Activated CD8-positive, alpha-beta memory T cell treated with anti-CD3 and anti-CD28 coated beads for 48 hours (primary cell): ENCODE results near the gene CORT.
"Not testable (repeated sequence)": the region's sequence is repeated elsewhere in the genome, so short reads cannot be mapped to it uniquely, and the experiment has no call there.

ENCODE experiments used
- DNase-seq, 3 experiments: peaks; one replicate each; pipeline ENCODE4 v3.0.0-alpha.2; 2020; ENCODE audit warnings: low read depth in 2 of 3, low spot score in 2 of 3

The CORT gene

GRCh38 chr1:10437052-10437451 lies 12.8 kb upstream of the CORT start:
- DNase-seq: no peak

- no peak for DNase-seq
Observed at GRCh38 chr1:10438677-10439163, 11.1 kb upstream of the CORT start.

GRCh38 chr1:10440305-10440704 lies 9.5 kb upstream of the CORT start:
- DNase-seq: no peak

GRCh38 chr1:10440794-10441193 lies 9.0 kb upstream of the CORT start:
- DNase-seq: no peak

- no peak for DNase-seq
Observed at GRCh38 chr1:10444248-10444647, 5.6 kb upstream of the CORT start.

GRCh38 chr1:10444795-10445397 lies 4.9 kb upstream of the CORT start:
- DNase-seq: no peak

- no peak for DNase-seq
Observed at GRCh38 chr1:10446790-10447422, 2.9 kb upstream of the CORT start.

GRCh38 chr1:10450156-10450814 lies 454 bp downstream of the CORT start:
- DNase-seq: no peak

- no peak for DNase-seq
Observed at GRCh38 chr1:10450836-10451235, 1.0 kb downstream of the CORT start.

- no peak for DNase-seq
Observed at GRCh38 chr1:10451287-10451686, 1.5 kb downstream of the CORT start.

- no peak for DNase-seq
Observed at GRCh38 chr1:10456048-10456447, 6.2 kb downstream of the CORT start.

- DNase-seq: no peak
Observed at GRCh38 chr1:10456661-10457060, 6.8 kb downstream of the CORT start.

GRCh38 chr1:10457462-10457861 lies 7.6 kb downstream of the CORT start:
- not testable (repeated sequence) for DNase-seq

GRCh38 chr1:10457875-10458274 lies 8.0 kb downstream of the CORT start:
- no peak for DNase-seq

- no peak for DNase-seq
Observed at GRCh38 chr1:10459184-10459583, 9.4 kb downstream of the CORT start.

GRCh38 chr1:10467078-10467477 lies 17.2 kb downstream of the CORT start:
- DNase-seq: no peak

- DNase-seq: no peak
Observed at GRCh38 chr1:10470043-10470442, 20.2 kb downstream of the CORT start.

- no peak for DNase-seq
Observed at GRCh38 chr1:10471411-10472219, 21.8 kb downstream of the CORT start.

- DNase-seq: peak; percentile 81 to 87 (median 83)
Observed at GRCh38 chr1:10472220-10473144, 22.7 kb downstream of the CORT start, which contains the start of gene DFFA. Gene DFFA (minus strand): TSS chr1:10472529. CDS start chr1:10472458, 71 bp downstream.

GRCh38 chr1:10473145-10473765 lies 23.4 kb downstream of the CORT start:
- DNase-seq: no peak
